WTC11 (cell line): ENCODE data around the gene STIM2.

Experiments used
- ELF4 ChIP-seq: sonication (generic); formaldehyde crosslinking; IDR thresholded peaks from 2 replicates; pipeline ENCODE4 v1.8.1; 2022; ENCODE audit warnings: low read depth, mild to moderate bottlenecking, moderate library complexity, missing genetic modification reagents
- FOXJ3 ChIP-seq: sonication (generic); formaldehyde crosslinking; IDR thresholded peaks from 2 replicates; pipeline ENCODE4 v1.9.0; 2021; ENCODE audit warnings: missing genetic modification reagents, mild to moderate bottlenecking, borderline replicate concordance
- JUN ChIP-seq: sonication (generic); formaldehyde crosslinking; IDR thresholded peaks from 2 replicates; pipeline ENCODE4 v1.8.0; 2023; ENCODE audit warnings: mild to moderate bottlenecking, missing genetic modification reagents
- NFE2L1 ChIP-seq: sonication (generic); formaldehyde crosslinking; IDR thresholded peaks from 2 replicates; pipeline ENCODE4 v1.8.1; 2023; ENCODE audit warnings: missing genetic modification reagents
- NFYB ChIP-seq: sonication (generic); formaldehyde crosslinking; conservative IDR thresholded peaks from 2 replicates; pipeline ENCODE4 v1.8.0; 2022; ENCODE audit warnings: low read depth, missing genetic modification reagents
- TCF7 ChIP-seq: sonication (generic); formaldehyde crosslinking; IDR thresholded peaks from 2 replicates; pipeline ENCODE4 v1.8.0; 2022; ENCODE audit warnings: mild to moderate bottlenecking, low read depth, missing genetic modification reagents, moderate library complexity
- TEAD4 ChIP-seq: sonication (generic); formaldehyde crosslinking; IDR thresholded peaks from 2 replicates; pipeline ENCODE4 v1.8.0; 2022; ENCODE audit warnings: mild to moderate bottlenecking, missing genetic modification reagents
- ZNF423 ChIP-seq: fragments of 250-450 bp; sonication (Bioruptor Pico); IDR thresholded peaks from 2 replicates; pipeline ENCODE4 v2.1.2; 2022; ENCODE audit warnings: mild to moderate bottlenecking, moderate library complexity
- TF ChIP-seq, protein P1 (sequence below): fragments of 200-600 bp; IDR thresholded peaks from 2 replicates; pipeline ENCODE4 v1.8.0; 2022; ENCODE audit warnings: antibody characterized with exemption
- TF ChIP-seq, protein P2 (sequence below): sonication (generic); formaldehyde crosslinking; conservative IDR thresholded peaks from 2 replicates; pipeline ENCODE4 v1.8.1; 2022; ENCODE audit warnings: mild to moderate bottlenecking, missing genetic modification reagents

DNA sequence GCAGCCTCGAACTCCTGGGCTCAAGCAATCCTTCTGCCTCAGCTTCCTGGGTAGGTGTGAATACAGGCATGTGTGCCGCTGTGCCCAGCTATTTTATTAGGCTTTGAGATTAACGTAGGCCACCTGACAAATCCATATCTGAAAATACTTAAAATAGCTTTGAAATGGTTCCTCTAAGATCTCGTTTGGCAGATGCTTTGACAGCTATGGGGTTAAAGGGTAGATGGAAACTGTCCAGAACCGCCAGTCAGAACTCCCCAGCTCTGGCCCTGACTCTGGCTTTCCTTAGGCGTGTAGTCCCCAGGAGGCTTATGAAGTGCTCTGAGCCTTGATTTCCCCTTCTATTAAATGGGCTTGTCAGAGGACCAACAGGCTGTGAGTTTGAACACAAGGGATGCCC lies 32.8 kb upstream of the STIM2 start:
- TF ChIP-seq, protein P1, sequence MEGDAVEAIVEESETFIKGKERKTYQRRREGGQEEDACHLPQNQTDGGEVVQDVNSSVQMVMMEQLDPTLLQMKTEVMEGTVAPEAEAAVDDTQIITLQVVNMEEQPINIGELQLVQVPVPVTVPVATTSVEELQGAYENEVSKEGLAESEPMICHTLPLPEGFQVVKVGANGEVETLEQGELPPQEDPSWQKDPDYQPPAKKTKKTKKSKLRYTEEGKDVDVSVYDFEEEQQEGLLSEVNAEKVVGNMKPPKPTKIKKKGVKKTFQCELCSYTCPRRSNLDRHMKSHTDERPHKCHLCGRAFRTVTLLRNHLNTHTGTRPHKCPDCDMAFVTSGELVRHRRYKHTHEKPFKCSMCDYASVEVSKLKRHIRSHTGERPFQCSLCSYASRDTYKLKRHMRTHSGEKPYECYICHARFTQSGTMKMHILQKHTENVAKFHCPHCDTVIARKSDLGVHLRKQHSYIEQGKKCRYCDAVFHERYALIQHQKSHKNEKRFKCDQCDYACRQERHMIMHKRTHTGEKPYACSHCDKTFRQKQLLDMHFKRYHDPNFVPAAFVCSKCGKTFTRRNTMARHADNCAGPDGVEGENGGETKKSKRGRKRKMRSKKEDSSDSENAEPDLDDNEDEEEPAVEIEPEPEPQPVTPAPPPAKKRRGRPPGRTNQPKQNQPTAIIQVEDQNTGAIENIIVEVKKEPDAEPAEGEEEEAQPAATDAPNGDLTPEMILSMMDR, result no peak
- TF ChIP-seq NFE2L1 (CRISPR knock-in tag) (no peak), NFYB (CRISPR knock-in tag) (no peak), JUN (CRISPR knock-in tag) (no peak), TEAD4 (CRISPR knock-in tag) (no peak), ZNF423 (CRISPR knock-in tag) (no peak), ELF4 (no peak), FOXJ3 (CRISPR knock-in tag) (no peak), TCF7 (CRISPR knock-in tag) (no peak)
- TF ChIP-seq, protein P2, sequence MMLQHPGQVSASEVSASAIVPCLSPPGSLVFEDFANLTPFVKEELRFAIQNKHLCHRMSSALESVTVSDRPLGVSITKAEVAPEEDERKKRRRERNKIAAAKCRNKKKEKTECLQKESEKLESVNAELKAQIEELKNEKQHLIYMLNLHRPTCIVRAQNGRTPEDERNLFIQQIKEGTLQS (CRISPR knock-in tag), result no peak
